ENCODE data around the gene UNKL.
A peak's percentile ranks its signal among the peaks of the same experiment; 100 is the strongest.

UNKL gene

GRCh38 chr16:1401758-1402154 lies 12.7 kb downstream of the UNKL start:
- no peak for DNase-seq (ENCODE audit: low spot score)

GRCh38 chr16:1401061-1401757 lies 13.3 kb downstream of the UNKL start:
- DNase-seq (ENCODE audit: low spot score): no peak

DNA sequence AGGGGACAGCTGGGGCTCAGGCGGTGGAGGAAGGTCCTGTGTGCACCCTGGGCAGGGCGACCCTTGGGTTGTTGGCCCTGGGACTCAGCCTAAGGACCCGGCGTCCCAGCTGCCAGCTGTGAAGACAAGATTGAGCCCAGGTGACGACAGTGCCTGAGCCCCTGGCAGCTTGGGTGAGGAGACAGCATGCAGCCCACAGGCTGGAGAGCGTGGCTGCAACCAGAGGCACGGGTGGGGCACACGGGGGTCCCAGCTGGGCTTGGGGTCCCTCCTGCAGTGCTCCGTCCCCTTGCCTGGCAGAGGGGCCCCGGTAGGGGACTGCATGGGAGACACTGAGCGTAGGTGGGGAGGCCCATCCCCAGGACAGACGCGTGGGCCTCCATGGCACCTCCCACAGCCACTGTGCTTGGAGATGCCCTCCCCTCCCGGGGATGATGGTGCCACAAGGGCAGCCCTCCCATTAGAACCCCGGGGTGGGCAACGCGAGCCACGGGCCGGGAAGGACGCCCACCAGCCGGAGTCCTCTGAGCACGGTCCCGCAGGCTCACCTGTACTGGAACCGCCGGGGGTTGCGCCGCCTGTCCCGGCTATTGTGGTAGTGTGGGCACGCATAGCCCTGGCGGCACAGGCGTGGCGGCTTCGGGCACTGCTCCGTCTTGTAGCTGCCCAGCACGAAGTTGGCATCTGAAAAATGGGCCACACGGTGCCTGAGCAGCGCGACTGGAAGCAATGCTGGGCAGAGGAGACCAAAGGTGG lies 15.5 kb downstream of the UNKL start:
- no peak for DNase-seq (ENCODE audit: low spot score)

DNA sequence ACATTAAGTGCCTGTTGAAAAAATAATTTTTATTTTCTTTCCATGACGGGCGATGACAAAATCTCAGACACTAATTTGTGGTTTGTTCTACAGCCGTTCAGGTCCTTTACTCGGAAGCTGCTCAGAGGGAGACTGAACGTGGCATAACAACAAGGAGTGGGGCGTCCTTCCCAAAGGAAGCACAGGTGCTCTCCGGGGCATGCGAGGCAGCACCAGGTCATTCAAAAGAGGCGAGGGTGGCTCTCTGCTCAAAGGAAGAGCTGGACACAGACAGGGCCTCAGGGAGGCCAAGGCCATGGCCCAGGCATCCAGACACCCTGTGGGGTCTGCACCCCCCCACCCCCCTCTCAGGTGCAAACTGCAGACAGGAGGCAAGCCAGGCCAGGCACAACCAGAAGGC lies 16.2 kb downstream of the UNKL start:
- DNase-seq (ENCODE audit: low spot score): no peak

GRCh38 chr16:1397779-1398178 lies 16.7 kb downstream of the UNKL start:
- DNase-seq (ENCODE audit: low spot score): no peak

DNA sequence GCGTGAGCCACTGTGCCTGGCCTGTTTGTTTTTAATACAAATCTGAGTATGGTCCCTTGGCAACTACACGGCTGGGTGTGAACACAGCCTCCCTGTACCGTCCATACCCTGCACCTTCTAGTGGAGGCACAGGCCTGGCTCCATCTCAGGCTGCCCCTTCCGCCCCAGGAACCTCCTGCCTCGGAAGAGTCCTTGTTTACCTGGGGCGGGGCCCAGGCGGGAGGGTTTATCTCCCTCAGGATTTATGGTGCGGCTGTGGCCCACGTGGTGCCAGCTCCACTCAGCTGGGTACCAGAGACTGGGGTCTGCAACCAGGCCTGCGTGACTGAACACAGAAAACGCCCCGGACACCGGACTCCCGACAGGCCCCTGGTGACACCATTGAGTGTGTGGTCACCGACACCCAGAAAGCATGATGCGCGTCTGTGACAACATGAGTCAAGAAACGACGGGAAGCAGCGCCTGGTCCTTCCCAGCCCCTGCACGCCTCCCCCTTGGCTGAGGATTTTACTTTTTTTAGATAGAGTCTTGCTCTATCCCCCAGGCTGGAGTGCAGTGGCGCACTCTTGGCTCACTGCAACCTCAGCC lies 19.0 kb downstream of the UNKL start:
- no peak for DNase-seq (ENCODE audit: low spot score)

- DNase-seq (ENCODE audit: low spot score): no peak
Observed at GRCh38 chr16:1394367-1394951, 20.0 kb downstream of the UNKL start.

GRCh38 chr16:1393613-1394176 lies 20.8 kb downstream of the UNKL start:
- DNase-seq (ENCODE audit: low spot score): no peak

DNA sequence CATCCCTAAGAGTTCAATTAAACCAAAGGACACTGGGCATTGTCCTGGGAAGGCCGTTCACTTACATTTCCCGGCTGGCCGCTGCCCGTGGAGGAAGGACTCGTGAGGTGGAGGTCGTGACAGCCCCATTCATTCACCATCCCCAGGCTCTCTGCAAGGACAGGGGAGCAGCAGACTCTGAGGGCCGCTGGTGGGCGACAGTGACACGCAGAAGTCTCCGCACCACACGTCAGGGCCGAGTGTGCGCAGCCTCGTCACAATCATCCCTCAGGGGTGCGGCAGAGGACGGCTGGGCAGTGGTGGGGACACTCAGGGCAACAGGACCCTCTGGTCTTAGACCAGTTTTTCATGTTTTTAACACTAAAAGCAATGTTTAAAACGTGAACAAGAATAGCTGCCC lies 21.7 kb downstream of the UNKL start:
- no peak for DNase-seq (ENCODE audit: low spot score)

- DNase-seq (ENCODE audit: low spot score): no peak
Observed at GRCh38 chr16:1390239-1390779, 24.2 kb downstream of the UNKL start.

GRCh38 chr16:1389762-1390161 lies 24.7 kb downstream of the UNKL start:
- DNase-seq (ENCODE audit: low spot score): no peak

- no peak for DNase-seq (ENCODE audit: low spot score)
Observed at GRCh38 chr16:1387331-1387730, 27.2 kb downstream of the UNKL start.

- no peak for DNase-seq (ENCODE audit: low spot score)
Observed at GRCh38 chr16:1385232-1385631, 29.3 kb downstream of the UNKL start.

DNA sequence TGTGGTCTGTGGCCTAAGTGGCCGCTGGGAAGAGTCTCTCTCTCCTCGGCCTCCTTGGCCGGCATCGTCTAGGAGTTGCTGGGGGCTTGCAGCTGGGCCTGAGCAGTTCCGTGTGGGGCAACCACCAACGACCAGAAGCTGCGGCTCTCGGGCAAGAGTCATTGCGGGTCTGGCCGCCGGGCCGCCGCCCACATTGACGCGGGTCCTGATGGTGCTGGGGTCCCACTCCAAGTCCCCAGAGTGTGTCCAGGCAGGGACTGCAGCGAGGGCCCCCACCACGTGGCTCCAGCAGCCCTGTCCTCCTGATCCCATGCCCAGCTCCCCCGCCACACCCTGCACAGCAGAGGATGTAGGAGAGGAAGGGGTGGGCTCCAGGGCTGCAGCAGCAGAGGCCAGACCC lies 30.9 kb downstream of the UNKL start:
- DNase-seq (ENCODE audit: low spot score): no peak

- no peak for DNase-seq (ENCODE audit: low spot score)
Observed at GRCh38 chr16:1381612-1382406, 32.7 kb downstream of the UNKL start.

- DNase-seq (ENCODE audit: low spot score): no peak
Observed at GRCh38 chr16:1380195-1380594, 34.3 kb downstream of the UNKL start.

- peak; percentile 76 for DNase-seq (ENCODE audit: low spot score)
Observed at GRCh38 chr16:1379304-1380076, 35.0 kb downstream of the UNKL start.

- DNase-seq (ENCODE audit: low spot score): peak; percentile 14
Observed at GRCh38 chr16:1378804-1379303, 35.6 kb downstream of the UNKL start.

- DNase-seq (ENCODE audit: low spot score): no peak
Observed at GRCh38 chr16:1378087-1378803, 36.3 kb downstream of the UNKL start.

All from germinal center (tissue), 1 donor.